GM10266 (cell line): ENCODE data around the gene HS3ST4.

Source experiments
- DNase-seq: peaks from one replicate; pipeline ENCODE4 v3.0.0; 2012; ENCODE audit errors: extremely low spot score
- CTCF ChIP-seq: IDR thresholded peaks from 2 replicates; pipeline ENCODE4 v1.5.1; 2012; ENCODE audit warnings: mild to moderate bottlenecking, low read depth; ENCODE audit not compliant: control insufficient read depth, insufficient read depth; ENCODE audit errors: missing control alignments

The HS3ST4 gene

GRCh38 chr16:25788637-25789036 lies 96.9 kb downstream of the HS3ST4 start:
- TF ChIP-seq CTCF = no peak
- DNase-seq = no peak

- no peak for DNase-seq
- no peak for TF ChIP-seq CTCF
Observed at GRCh38 chr16:25796239-25796638, 104.5 kb downstream of the HS3ST4 start.

GRCh38 chr16:25798065-25798464 lies 106.3 kb downstream of the HS3ST4 start:
- DNase-seq = no peak
- no peak for TF ChIP-seq CTCF

- no peak for TF ChIP-seq CTCF
- no peak for DNase-seq
Observed at GRCh38 chr16:25799816-25800215, 108.1 kb downstream of the HS3ST4 start.

- no peak for DNase-seq
- no peak for TF ChIP-seq CTCF
Observed at GRCh38 chr16:25812215-25812614, 120.5 kb downstream of the HS3ST4 start.

- no peak for TF ChIP-seq CTCF
- DNase-seq = no peak
Observed at GRCh38 chr16:25817295-25817694, 125.5 kb downstream of the HS3ST4 start.

- no peak for DNase-seq
- TF ChIP-seq CTCF = no peak
Observed at GRCh38 chr16:25817876-25818275, 126.1 kb downstream of the HS3ST4 start.

- no peak for DNase-seq
- no peak for TF ChIP-seq CTCF
Observed at GRCh38 chr16:25823891-25824290, 132.1 kb downstream of the HS3ST4 start.
